ENCODE data around the gene ACLY.

Gene ACLY

DNA sequence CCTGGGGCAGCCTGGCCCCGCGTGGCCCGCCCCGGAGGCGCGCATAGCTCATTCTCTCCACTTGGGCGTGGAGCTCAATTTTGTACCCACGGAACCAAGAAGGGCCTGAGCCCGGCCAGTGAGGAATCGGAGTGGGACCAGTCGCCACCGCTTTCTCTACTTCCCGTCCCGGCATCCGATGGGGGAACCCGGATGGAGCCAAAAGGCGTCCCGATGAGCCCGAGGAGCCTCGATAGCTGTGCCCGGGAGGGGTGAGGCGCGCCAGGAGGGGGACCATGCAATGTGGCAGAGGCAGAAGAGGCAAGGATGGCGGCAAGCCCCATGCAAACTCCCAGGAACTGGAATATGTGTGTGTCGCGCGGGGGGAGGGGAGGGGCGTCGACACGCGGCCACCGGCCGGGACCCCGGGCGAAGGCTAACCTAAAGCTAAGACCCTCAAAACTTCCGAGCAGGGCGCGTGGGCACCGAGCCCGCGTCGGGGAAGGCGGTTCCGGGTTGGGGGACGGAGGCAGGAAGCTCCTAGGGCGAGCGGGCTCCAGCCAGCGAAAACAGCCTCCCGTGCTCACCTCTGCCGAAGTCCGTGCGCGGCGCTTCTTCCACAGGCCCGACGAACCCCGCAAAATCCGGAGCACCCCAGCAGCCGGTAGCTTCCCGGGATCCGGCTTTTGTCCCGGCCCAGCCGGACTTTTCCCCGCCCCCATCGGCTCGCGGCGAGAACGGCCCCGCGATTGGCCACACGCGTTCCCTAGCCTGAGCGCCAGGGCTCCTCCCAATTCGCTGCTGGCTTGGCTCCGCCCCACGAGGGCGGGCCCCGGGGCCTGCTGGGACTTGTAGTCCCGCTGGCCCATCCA is at the start of gene ACLY (continued):
- TF ChIP-seq KLF17 (tag by site-specific recombination; IDR thresholded peaks at IDR 0.05) (no peak), ZNF596 (tag by site-specific recombination; IDR thresholded peaks at IDR 0.05) (no peak), ZNF155 (tag by site-specific recombination; IDR thresholded peaks at IDR 0.05) (no peak), CTCF (tag by site-specific recombination; IDR thresholded peaks at IDR 0.05) (no peak; the same call in 1 of the 2 replicates), ZNF626 (tag by site-specific recombination; IDR thresholded peaks at IDR 0.05) (no peak), ZNF2 (tag by site-specific recombination; IDR thresholded peaks at IDR 0.05) (0 out of 2 replicates have a peak, but pooled peaks have one; percentile 14), ZBTB48 (tag by site-specific recombination; IDR thresholded peaks at IDR 0.05) (no peak; the same call in 1 of the 2 replicates), ZBTB17 (tag by site-specific recombination; IDR thresholded peaks at IDR 0.05) (peak; percentile 87), ZNF549 (tag by site-specific recombination; IDR thresholded peaks at IDR 0.05) (no peak), ZNF510 (tag by site-specific recombination; IDR thresholded peaks at IDR 0.05; ENCODE audit: insufficient replicate concordance) (no peak), ZBTB8A (tag by site-specific recombination; IDR thresholded peaks at IDR 0.05) (peak; percentile 96), ZNF501 (tag by site-specific recombination; IDR thresholded peaks at IDR 0.05) (peak; percentile 39; the same call in 1 of the 2 replicates), ZBTB7A (tag by site-specific recombination; IDR thresholded peaks at IDR 0.05; ENCODE audit: low read depth) (peak; percentile 35; the same call in 1 of the 2 replicates), ZNF292 (tag by site-specific recombination; IDR thresholded peaks at IDR 0.05; ENCODE audit: borderline replicate concordance, low read depth) (no peak), BCL11B (tag by site-specific recombination; IDR thresholded peaks at IDR 0.05; ENCODE audit: low read depth) (peak; percentile 24; the same call in 1 of the 2 replicates), ZSCAN16 (tag by site-specific recombination; IDR thresholded peaks at IDR 0.05) (0 out of 2 replicates have a peak, but pooled peaks have one; percentile 11), PRDM1 (tag by site-specific recombination; IDR thresholded peaks at IDR 0.05) (no peak), ZFP69B (tag by site-specific recombination; IDR thresholded peaks at IDR 0.05) (no peak), ZNF274 (IDR thresholded peaks at IDR 0.05; ENCODE audit: low read length) (no peak), ZNF274 (tag by site-specific recombination; IDR thresholded peaks at IDR 0.05; ENCODE audit: borderline replicate concordance) (no peak), SETDB1 (IDR thresholded peaks at IDR 0.05; ENCODE audit: insufficient read length, low read length) (no peak), ZBTB20 (tag by site-specific recombination; IDR thresholded peaks at IDR 0.05) (peak; percentile 92), KLF16 (tag by site-specific recombination; IDR thresholded peaks at IDR 0.05) (peak; percentile 68; the same call in 1 of the 2 replicates)
- TF ChIP-seq, protein P1, sequence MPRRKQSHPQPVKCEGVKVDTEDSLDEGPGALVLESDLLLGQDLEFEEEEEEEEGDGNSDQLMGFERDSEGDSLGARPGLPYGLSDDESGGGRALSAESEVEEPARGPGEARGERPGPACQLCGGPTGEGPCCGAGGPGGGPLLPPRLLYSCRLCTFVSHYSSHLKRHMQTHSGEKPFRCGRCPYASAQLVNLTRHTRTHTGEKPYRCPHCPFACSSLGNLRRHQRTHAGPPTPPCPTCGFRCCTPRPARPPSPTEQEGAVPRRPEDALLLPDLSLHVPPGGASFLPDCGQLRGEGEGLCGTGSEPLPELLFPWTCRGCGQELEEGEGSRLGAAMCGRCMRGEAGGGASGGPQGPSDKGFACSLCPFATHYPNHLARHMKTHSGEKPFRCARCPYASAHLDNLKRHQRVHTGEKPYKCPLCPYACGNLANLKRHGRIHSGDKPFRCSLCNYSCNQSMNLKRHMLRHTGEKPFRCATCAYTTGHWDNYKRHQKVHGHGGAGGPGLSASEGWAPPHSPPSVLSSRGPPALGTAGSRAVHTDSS (tag by site-specific recombination; IDR thresholded peaks at IDR 0.05), result no peak; the same call in 1 of the 2 replicates
- TF ChIP-seq, protein P2, sequence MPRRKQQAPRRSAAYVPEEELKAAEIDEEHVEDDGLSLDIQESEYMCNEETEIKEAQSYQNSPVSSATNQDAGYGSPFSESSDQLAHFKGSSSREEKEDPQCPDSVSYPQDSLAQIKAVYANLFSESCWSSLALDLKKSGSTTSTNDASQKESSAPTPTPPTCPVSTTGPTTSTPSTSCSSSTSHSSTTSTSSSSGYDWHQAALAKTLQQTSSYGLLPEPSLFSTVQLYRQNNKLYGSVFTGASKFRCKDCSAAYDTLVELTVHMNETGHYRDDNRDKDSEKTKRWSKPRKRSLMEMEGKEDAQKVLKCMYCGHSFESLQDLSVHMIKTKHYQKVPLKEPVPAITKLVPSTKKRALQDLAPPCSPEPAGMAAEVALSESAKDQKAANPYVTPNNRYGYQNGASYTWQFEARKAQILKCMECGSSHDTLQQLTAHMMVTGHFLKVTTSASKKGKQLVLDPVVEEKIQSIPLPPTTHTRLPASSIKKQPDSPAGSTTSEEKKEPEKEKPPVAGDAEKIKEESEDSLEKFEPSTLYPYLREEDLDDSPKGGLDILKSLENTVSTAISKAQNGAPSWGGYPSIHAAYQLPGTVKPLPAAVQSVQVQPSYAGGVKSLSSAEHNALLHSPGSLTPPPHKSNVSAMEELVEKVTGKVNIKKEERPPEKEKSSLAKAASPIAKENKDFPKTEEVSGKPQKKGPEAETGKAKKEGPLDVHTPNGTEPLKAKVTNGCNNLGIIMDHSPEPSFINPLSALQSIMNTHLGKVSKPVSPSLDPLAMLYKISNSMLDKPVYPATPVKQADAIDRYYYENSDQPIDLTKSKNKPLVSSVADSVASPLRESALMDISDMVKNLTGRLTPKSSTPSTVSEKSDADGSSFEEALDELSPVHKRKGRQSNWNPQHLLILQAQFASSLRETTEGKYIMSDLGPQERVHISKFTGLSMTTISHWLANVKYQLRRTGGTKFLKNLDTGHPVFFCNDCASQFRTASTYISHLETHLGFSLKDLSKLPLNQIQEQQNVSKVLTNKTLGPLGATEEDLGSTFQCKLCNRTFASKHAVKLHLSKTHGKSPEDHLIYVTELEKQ (tag by site-specific recombination; IDR thresholded peaks at IDR 0.05; ENCODE audit: borderline replicate concordance), result no peak
- TF ChIP-seq, protein P3, sequence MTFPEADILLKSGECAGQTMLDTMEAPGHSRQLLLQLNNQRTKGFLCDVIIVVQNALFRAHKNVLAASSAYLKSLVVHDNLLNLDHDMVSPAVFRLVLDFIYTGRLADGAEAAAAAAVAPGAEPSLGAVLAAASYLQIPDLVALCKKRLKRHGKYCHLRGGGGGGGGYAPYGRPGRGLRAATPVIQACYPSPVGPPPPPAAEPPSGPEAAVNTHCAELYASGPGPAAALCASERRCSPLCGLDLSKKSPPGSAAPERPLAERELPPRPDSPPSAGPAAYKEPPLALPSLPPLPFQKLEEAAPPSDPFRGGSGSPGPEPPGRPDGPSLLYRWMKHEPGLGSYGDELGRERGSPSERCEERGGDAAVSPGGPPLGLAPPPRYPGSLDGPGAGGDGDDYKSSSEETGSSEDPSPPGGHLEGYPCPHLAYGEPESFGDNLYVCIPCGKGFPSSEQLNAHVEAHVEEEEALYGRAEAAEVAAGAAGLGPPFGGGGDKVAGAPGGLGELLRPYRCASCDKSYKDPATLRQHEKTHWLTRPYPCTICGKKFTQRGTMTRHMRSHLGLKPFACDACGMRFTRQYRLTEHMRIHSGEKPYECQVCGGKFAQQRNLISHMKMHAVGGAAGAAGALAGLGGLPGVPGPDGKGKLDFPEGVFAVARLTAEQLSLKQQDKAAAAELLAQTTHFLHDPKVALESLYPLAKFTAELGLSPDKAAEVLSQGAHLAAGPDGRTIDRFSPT (tag by site-specific recombination; IDR thresholded peaks at IDR 0.05), result peak; percentile 91
- TF ChIP-seq, protein P4, sequence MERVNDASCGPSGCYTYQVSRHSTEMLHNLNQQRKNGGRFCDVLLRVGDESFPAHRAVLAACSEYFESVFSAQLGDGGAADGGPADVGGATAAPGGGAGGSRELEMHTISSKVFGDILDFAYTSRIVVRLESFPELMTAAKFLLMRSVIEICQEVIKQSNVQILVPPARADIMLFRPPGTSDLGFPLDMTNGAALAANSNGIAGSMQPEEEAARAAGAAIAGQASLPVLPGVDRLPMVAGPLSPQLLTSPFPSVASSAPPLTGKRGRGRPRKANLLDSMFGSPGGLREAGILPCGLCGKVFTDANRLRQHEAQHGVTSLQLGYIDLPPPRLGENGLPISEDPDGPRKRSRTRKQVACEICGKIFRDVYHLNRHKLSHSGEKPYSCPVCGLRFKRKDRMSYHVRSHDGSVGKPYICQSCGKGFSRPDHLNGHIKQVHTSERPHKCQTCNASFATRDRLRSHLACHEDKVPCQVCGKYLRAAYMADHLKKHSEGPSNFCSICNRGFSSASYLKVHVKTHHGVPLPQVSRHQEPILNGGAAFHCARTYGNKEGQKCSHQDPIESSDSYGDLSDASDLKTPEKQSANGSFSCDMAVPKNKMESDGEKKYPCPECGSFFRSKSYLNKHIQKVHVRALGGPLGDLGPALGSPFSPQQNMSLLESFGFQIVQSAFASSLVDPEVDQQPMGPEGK (tag by site-specific recombination; IDR thresholded peaks at IDR 0.05), result peak; percentile 78; the same call in 1 of the 2 replicates

Data from HEK293 (cell line).